Left renal pelvis (tissue), 4 donors: ENCODE data around the gene CCDC34. TPM values are rescaled to one million over a fixed set of nuclear protein-coding genes. Genes with fewer than 3 reads are reported as not detected.

ENCODE experiments used
- DNase-seq, 4 donors: peaks; one replicate each; pipeline ENCODE4 v3.0.0-alpha.2; 2013; ENCODE audit warnings: low read depth in 4 of 4, low spot score in 3 of 4
- polyA plus RNA-seq, 4 donors: library from polyadenylated mRNA; unstranded; fragments of 120-200 nt; gene quantifications; one replicate each; pipeline ENCODE4 v1.2.1, GENCODE V29; 2013; ENCODE audit not compliant: insufficient read length in 4 of 4

The CCDC34 gene
- polyA plus RNA-seq, 4 donors: 22.2 to 31.7 (median 25.6) TPM

- no peak for DNase-seq
Observed at GRCh38 chr11:27392278-27393114, 29.5 kb upstream of the CCDC34 start.

- DNase-seq: no peak
Observed at GRCh38 chr11:27391331-27392015, 28.5 kb upstream of the CCDC34 start.

- no peak for DNase-seq
Observed at GRCh38 chr11:27390318-27391295, 27.6 kb upstream of the CCDC34 start.

GRCh38 chr11:27388869-27389268 lies 25.9 kb upstream of the CCDC34 start:
- no peak for DNase-seq

GRCh38 chr11:27388001-27388400 lies 25.0 kb upstream of the CCDC34 start:
- no peak for DNase-seq

- DNase-seq: no peak
Observed at GRCh38 chr11:27387362-27387761, 24.3 kb upstream of the CCDC34 start.

GRCh38 chr11:27386181-27386845 lies 23.3 kb upstream of the CCDC34 start:
- DNase-seq: no peak

GRCh38 chr11:27385245-27385644 lies 22.2 kb upstream of the CCDC34 start:
- DNase-seq: no peak

GRCh38 chr11:27384227-27384626 lies 21.2 kb upstream of the CCDC34 start:
- DNase-seq: no peak

GRCh38 chr11:27383645-27384044 lies 20.6 kb upstream of the CCDC34 start:
- no peak for DNase-seq

- DNase-seq: no peak
Observed at GRCh38 chr11:27381238-27381666, 18.2 kb upstream of the CCDC34 start.

- DNase-seq: no peak
Observed at GRCh38 chr11:27380771-27381170, 17.8 kb upstream of the CCDC34 start.

- no peak for DNase-seq
Observed at GRCh38 chr11:27379449-27379848, 16.4 kb upstream of the CCDC34 start.

- no peak for DNase-seq
Observed at GRCh38 chr11:27375370-27375769, 12.4 kb upstream of the CCDC34 start.

GRCh38 chr11:27373856-27374602 lies 11.0 kb upstream of the CCDC34 start:
- no peak for DNase-seq

GRCh38 chr11:27373392-27373791 lies 10.4 kb upstream of the CCDC34 start:
- no peak for DNase-seq

- DNase-seq: no peak
Observed at GRCh38 chr11:27372164-27372563, 9.1 kb upstream of the CCDC34 start.

GRCh38 chr11:27371489-27371888 lies 8.5 kb upstream of the CCDC34 start:
- DNase-seq: no peak

GRCh38 chr11:27370374-27370773 lies 7.4 kb upstream of the CCDC34 start:
- DNase-seq: no peak

GRCh38 chr11:27367881-27368280 lies 4.9 kb upstream of the CCDC34 start:
- no peak for DNase-seq
